ENCODE data around the gene PRR18.
A peak's percentile ranks its signal among the peaks of the same experiment; 100 is the strongest.
"Not testable (repeated sequence)": the region's sequence is repeated elsewhere in the genome, so short reads cannot be mapped to it uniquely, and the experiment has no call there.

The PRR18 gene

DNA sequence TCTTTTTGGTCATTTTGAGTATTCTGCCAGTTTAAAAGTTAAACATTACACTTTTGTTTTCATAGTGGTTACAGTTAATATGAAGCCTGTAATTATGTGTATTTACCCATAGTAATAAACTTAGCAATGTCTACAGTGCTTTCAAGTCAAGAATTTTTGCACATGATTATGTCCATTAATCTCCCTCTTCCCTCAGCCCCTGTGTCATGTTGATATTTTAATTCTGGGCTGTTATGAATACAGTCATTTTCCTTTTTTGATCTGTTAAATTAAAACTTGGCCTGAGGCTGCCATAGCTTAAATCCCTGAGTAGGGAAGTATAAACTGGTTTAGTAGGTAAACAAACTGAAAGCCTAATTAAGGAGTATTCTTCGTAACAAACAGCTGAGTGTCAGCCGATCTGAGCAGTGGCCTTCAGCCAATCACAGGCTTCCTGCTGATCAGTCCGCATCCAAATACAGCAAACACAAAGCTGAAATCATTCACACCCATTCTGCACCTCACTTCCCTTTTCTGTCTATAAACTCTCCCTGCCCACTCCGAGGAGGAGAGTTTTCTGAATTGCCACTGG, 43.6 kb upstream of the PRR18 start:
- DNase-seq (ENCODE audit: low read depth): no peak
- TF ChIP-seq, protein P1, sequence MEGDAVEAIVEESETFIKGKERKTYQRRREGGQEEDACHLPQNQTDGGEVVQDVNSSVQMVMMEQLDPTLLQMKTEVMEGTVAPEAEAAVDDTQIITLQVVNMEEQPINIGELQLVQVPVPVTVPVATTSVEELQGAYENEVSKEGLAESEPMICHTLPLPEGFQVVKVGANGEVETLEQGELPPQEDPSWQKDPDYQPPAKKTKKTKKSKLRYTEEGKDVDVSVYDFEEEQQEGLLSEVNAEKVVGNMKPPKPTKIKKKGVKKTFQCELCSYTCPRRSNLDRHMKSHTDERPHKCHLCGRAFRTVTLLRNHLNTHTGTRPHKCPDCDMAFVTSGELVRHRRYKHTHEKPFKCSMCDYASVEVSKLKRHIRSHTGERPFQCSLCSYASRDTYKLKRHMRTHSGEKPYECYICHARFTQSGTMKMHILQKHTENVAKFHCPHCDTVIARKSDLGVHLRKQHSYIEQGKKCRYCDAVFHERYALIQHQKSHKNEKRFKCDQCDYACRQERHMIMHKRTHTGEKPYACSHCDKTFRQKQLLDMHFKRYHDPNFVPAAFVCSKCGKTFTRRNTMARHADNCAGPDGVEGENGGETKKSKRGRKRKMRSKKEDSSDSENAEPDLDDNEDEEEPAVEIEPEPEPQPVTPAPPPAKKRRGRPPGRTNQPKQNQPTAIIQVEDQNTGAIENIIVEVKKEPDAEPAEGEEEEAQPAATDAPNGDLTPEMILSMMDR (conservative IDR thresholded peaks at IDR 0.05; ENCODE audit: control insufficient read depth, insufficient read depth, low read depth, low read length): no peak
- H3K4me3 ChIP-seq (ENCODE audit: control insufficient read depth, low read depth, low read length): no peak overlapping the region

DNA sequence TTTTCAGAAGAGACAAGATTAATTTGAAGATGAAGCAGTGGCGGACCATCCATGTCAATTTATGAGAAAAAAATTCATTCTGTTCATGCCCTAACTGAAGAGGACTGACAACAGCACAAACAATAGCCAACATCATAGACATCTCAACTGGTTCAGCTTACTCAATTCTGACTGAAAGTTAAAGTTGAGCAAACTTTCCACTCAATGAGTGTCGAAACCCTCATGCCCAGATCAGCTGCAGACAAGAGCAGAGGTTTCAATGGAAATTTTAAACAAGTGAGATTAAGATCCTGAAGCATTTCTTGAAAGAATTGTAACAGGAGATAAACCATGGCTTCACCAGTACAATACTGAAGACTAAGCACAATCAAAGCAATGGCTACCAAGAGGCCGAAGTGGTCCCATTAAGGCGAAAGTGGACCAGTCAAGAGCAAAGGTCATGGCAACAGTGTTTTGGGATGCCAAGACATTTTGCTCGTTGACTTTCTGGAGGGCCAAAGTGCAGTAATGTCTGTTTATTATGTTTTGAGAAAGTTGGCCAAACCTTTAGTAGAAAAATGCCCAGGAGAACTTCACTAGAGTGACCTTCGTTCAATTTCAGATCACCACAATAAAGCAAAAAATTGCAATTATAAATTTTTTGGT, 40.2 kb upstream of the PRR18 start:
- no peak for DNase-seq (ENCODE audit: low read depth)
- TF ChIP-seq, protein P1 (conservative IDR thresholded peaks at IDR 0.05; ENCODE audit: control insufficient read depth, insufficient read depth, low read depth, low read length): no peak
- no peak overlapping the region for H3K4me3 ChIP-seq (ENCODE audit: control insufficient read depth, low read depth, low read length)

DNA sequence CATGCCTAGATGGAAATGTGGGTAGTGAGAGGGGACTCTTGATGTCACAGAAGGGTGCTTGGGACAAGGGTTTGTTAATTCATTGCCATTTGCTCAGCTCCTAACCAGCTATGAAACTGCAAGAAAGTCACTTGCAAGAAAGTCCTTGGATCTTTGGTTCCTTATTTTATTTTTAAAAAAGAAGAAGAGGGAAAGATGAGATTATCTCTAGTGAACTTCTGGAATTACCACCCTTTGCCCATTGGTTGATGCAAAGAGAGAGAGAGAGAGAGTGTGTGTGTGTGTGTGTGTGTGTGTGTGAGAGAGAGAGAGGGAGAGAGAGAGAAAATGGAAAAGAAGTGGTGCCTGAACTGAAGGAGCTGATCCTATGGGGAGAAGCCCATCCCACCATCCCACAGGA, 38.8 kb upstream of the PRR18 start:
- TF ChIP-seq, protein P1 (conservative IDR thresholded peaks at IDR 0.05; ENCODE audit: control insufficient read depth, insufficient read depth, low read depth, low read length): no peak
- DNase-seq (ENCODE audit: low read depth): no peak
- H3K4me3 ChIP-seq (ENCODE audit: control insufficient read depth, low read depth, low read length): no peak overlapping the region

DNA sequence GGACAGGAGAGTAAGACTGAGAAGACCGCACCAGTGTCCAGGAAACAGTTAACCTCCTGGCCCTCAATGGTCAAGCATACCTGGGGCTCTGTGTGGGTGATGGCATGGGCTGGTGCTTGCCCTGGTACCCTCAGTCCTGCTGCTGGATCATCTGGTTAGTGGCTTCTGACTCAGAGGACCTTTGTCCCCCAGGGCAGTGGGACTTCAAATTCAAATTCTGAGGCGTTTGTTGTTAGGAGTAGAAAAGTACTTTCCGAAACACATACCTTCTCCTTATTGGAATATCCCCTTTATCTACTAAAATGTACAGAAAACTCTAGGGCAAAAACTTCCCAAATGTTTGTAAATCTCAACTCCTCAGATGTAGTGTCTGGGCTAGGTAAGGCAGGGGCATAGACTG, 38.3 kb upstream of the PRR18 start:
- TF ChIP-seq, protein P1 (conservative IDR thresholded peaks at IDR 0.05; ENCODE audit: control insufficient read depth, insufficient read depth, low read depth, low read length): no peak

DNA sequence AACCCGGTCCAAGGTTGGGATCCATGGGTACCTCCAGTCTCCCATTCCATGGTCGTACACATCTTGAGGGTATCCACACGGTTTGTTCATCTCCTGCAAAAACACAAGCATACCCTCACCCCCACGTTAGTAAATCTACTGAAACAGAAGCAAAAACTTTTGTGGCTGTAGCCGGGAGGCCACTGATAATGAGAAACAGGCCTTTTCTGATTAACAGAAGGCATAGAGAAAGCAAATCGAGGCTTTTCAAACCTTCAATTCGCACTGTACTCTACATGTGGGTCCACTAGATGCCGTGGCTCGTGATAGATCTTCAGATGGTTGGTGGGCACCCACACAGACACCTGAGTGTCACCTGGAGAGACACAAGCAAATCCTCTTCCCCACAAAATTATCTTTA, 37.5 kb upstream of the PRR18 start:
- not testable (repeated sequence) for H3K4me3 ChIP-seq (ENCODE audit: control insufficient read depth, low read depth, low read length); DNase-seq (ENCODE audit: low read depth)

More for the DNA sequence above, 38.3 kb upstream of the PRR18 start:
- no peak for DNase-seq (ENCODE audit: low read depth)
- no peak overlapping the region for H3K4me3 ChIP-seq (ENCODE audit: control insufficient read depth, low read depth, low read length)

DNA sequence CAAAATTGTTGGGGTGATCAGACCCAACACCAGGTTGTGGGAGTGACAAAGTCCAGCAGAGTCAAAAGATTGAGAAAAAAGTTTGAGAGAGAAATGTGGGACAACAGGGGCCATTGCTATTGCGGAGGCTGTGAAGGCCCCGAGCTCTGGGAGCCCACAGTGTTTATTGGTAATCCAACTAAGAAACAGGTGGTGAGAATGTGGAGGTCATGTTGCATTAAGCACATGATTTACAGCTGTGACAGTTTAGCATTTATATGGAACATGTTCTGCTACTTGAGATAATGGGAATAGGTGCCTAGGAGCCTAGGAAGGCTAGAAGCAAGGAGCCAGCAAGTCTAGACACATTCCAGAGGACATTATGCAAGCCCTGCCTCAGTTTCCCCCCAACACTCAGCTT, 36.7 kb upstream of the PRR18 start:
- H3K4me3 ChIP-seq (ENCODE audit: control insufficient read depth, low read depth, low read length); DNase-seq (ENCODE audit: low read depth): not testable (repeated sequence)

DNA sequence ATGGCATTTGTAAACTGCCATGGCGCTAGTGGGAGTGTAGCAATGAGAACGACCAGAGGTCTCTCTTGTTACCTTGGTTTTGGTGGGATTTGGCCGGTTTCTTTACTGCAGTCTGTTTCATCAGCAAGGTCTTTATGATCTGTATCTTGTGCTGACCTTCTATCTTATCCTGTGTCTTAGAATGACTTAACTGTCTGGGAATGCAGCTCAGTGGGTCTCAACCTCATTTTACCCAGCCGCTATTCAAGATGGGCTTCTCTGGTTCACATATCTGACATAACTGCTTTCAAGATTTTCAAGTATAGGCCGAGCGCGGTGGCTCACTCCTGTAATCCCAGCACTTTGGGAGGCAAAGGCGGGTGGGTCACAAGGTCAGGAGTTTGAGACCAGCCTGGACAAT, 36.0 kb upstream of the PRR18 start:
- H3K4me3 ChIP-seq (ENCODE audit: control insufficient read depth, low read depth, low read length): no peak overlapping the region
- TF ChIP-seq, protein P1 (conservative IDR thresholded peaks at IDR 0.05; ENCODE audit: control insufficient read depth, insufficient read depth, low read depth, low read length): no peak
- no peak for DNase-seq (ENCODE audit: low read depth)

DNA sequence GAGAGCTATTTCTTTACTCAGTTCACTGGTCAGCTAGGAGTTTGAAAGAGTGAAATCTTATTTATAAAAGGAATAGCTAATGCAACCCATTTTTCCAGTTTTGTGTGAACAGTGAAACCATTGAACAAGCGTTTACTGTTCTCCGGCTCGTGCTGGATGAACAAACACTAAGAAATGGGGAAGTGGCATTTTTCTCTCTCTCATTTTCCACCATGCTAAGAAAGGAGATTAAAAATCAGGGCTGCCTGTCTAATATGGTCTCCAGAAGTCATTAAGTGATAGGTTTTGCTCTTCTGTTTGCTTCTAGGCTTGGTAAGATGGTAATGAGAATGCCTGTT, 34.9 kb upstream of the PRR18 start:
- peak overlapping the region; percentile 66 for H3K4me3 ChIP-seq (ENCODE audit: control insufficient read depth, low read depth, low read length)
- TF ChIP-seq, protein P1 (conservative IDR thresholded peaks at IDR 0.05; ENCODE audit: control insufficient read depth, insufficient read depth, low read depth, low read length): no peak
- DNase-seq (ENCODE audit: low read depth): no peak

Measured in fibroblast of mammary gland (primary cell).